Measurements from ENCODE around the gene FSIP1. TPM values are rescaled to one million over a fixed set of nuclear protein-coding genes. Genes with fewer than 3 reads are reported as not detected.

Gene FSIP1
- total RNA-seq, 1 donor from 2014 or later = 0.53 TPM

- Mint-ChIP-seq H3K27ac (no peak overlapping the region), H3K4me1 (no peaks in the 10 kb centered on the region), H3K27me3 (peaks cover 5% of the 10 kb centered on the region), H3K9me3 (no peaks in the 10 kb centered on the region), H3K36me3 (ENCODE audit: low read depth) (no peaks in the 10 kb centered on the region), H3K4me3 (no peak overlapping the region)
- DNase-seq = no peak
- TF ChIP-seq, protein P1, sequence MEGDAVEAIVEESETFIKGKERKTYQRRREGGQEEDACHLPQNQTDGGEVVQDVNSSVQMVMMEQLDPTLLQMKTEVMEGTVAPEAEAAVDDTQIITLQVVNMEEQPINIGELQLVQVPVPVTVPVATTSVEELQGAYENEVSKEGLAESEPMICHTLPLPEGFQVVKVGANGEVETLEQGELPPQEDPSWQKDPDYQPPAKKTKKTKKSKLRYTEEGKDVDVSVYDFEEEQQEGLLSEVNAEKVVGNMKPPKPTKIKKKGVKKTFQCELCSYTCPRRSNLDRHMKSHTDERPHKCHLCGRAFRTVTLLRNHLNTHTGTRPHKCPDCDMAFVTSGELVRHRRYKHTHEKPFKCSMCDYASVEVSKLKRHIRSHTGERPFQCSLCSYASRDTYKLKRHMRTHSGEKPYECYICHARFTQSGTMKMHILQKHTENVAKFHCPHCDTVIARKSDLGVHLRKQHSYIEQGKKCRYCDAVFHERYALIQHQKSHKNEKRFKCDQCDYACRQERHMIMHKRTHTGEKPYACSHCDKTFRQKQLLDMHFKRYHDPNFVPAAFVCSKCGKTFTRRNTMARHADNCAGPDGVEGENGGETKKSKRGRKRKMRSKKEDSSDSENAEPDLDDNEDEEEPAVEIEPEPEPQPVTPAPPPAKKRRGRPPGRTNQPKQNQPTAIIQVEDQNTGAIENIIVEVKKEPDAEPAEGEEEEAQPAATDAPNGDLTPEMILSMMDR (IDR thresholded peaks at IDR 0.05) = no peak
- no peak for ATAC-seq (ENCODE audit: low read depth)
- intact Hi-C loops (cut with micrococcal nuclease) = no loop called here
- POLR2A ChIA-PET = no interaction called here
- CTCF ChIA-PET = interaction anchor here (0.8 to 1.2 kb wide), 2 partner anchors 8 to 728 kb away, joined by 3 read pairs; no protein-coding TSS in a partner anchor
These were observed 90.0 kb downstream of the FSIP1 start for GRCh38 chr15:39692356-39693327.

DNA sequence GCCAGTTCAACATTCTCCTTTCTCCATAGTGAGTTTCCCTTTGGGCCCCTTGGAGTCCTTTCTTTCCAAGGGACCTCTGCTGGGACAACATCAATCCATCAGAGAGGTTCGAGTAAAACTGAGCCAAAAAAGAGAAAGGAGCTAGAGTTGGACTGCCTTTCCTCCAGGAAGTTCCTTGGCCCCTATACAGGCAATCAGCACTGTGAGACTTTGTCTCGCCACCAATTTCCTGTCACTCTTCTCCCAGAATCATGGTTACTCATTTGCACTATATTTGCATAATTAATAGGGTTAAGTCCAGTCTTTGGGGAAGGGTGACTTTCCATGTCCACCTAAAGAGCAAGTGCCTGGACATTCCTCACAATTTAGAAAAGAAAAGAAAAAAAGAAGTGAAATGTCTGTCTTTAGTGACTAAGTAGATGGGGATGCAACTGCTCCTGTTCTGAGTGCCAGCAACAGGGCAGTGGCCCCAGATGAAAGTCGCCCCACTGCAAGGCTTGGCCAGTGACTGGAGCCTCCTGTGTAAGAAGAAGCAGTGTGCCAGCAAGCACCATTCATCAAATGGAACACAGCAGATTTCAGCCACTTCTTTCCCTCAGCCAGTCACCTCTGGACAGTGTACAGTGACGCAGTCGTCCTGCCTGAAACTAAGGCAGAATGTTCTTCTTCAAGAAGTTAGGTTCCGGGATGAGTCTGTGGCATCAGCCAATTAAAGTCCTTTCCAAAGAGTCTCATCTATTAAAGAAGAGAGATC, 91.6 kb downstream of the FSIP1 start:
- intact Hi-C loops (cut with micrococcal nuclease) = no loop called here
- H3K27me3 Mint-ChIP-seq = peaks cover 2% of the 10 kb centered on the region
- no peaks in the 10 kb centered on the region for H3K36me3 Mint-ChIP-seq (ENCODE audit: low read depth)
- H3K9me3 Mint-ChIP-seq = no peaks in the 10 kb centered on the region
- H3K4me3 Mint-ChIP-seq = no peak overlapping the region
- DNase-seq = no peak
- ChIA-PET POLR2A (no interaction called here), CTCF (no interaction called here)
- ATAC-seq (ENCODE audit: low read depth) = no peak
- H3K27ac Mint-ChIP-seq = no peak overlapping the region
- no peaks in the 10 kb centered on the region for H3K4me1 Mint-ChIP-seq
- TF ChIP-seq, protein P1 (IDR thresholded peaks at IDR 0.05) = no peak

GRCh38 chr15:39687965-39688364, 94.7 kb downstream of the FSIP1 start:
- ATAC-seq (ENCODE audit: low read depth) (no peak), DNase-seq (no peak)
- Mint-ChIP-seq H3K36me3 (ENCODE audit: low read depth) (no peaks in the 10 kb centered on the region), H3K4me3 (no peak overlapping the region), H3K4me1 (no peaks in the 10 kb centered on the region), H3K27me3 (no peaks in the 10 kb centered on the region), H3K9me3 (no peaks in the 10 kb centered on the region), H3K27ac (no peak overlapping the region)
- ChIA-PET POLR2A (no interaction called here), CTCF (interaction anchor here (5.0 kb wide), 1 partner anchor 69 kb away, joined by 55 read pairs; no protein-coding TSS in a partner anchor)
- TF ChIP-seq, protein P1 (IDR thresholded peaks at IDR 0.05) = no peak
- intact Hi-C loops (cut with micrococcal nuclease) = loop anchor here (5.0 kb wide), 1 partner anchor 649 kb away; no protein-coding TSS in a partner anchor

- Mint-ChIP-seq H3K4me1 (no peaks in the 10 kb centered on the region), H3K27ac (no peak overlapping the region), H3K36me3 (ENCODE audit: low read depth) (no peaks in the 10 kb centered on the region), H3K27me3 (no peaks in the 10 kb centered on the region), H3K9me3 (no peaks in the 10 kb centered on the region), H3K4me3 (no peak overlapping the region)
- TF ChIP-seq, protein P1 (IDR thresholded peaks at IDR 0.05) = no peak
- DNase-seq (no peak), ATAC-seq (ENCODE audit: low read depth) (no peak)
- CTCF ChIA-PET = interaction anchor here (0.7 to 5.0 kb wide), 6 partner anchors 13 to 652 kb away, joined by 3 to 55 read pairs (median 4); no protein-coding TSS in a partner anchor
- POLR2A ChIA-PET = no interaction called here
- intact Hi-C loops (cut with micrococcal nuclease) = loop anchor here (1.0 to 5.0 kb wide), 3 partner anchors 71 to 651 kb away; no protein-coding TSS in a partner anchor
These were observed 96.5 kb downstream of the FSIP1 start for GRCh38 chr15:39685999-39686613.
